ENCODE results near the gene DHRS11.
"Not testable (repeated sequence)": the region's sequence is repeated elsewhere in the genome, so short reads cannot be mapped to it uniquely, and the experiment has no call there.

DHRS11 gene

GRCh38 chr17:36593656-36594316 lies 2.1 kb downstream of the DHRS11 start:
- no peak for DNase-seq (ENCODE audit: low spot score)

- DNase-seq (ENCODE audit: low spot score) = no peak
These were observed 3.1 kb downstream of the DHRS11 start for GRCh38 chr17:36594626-36595401.

GRCh38 chr17:36597226-36597625 lies 5.5 kb downstream of the DHRS11 start:
- peak; percentile 62 for DNase-seq (ENCODE audit: low spot score)

GRCh38 chr17:36597866-36598777 lies 6.4 kb downstream of the DHRS11 start:
- no peak for DNase-seq (ENCODE audit: low spot score)

- no peak for DNase-seq (ENCODE audit: low spot score)
These were observed 7.3 kb downstream of the DHRS11 start for GRCh38 chr17:36598951-36599401.

GRCh38 chr17:36599546-36600250 lies 8.0 kb downstream of the DHRS11 start:
- DNase-seq (ENCODE audit: low spot score) = no peak

- peak; percentile 56 for DNase-seq (ENCODE audit: low spot score)
These were observed 8.8 kb downstream of the DHRS11 start for GRCh38 chr17:36600465-36600864.

GRCh38 chr17:36600936-36601302 lies 9.2 kb downstream of the DHRS11 start:
- no peak for DNase-seq (ENCODE audit: low spot score)

- DNase-seq (ENCODE audit: low spot score) = peak; percentile 90
These were observed 9.8 kb downstream of the DHRS11 start, which contains the start of gene MRM1 for GRCh38 chr17:36601303-36602029. MRM1 (plus strand) TSS chr17:36601583; CDS start chr17:36601811, 228 bp downstream.

GRCh38 chr17:36602030-36602748 lies 10.5 kb downstream of the DHRS11 start:
- DNase-seq (ENCODE audit: low spot score) = no peak

GRCh38 chr17:36602924-36603384 lies 11.3 kb downstream of the DHRS11 start:
- peak; percentile 72 for DNase-seq (ENCODE audit: low spot score)

GRCh38 chr17:36605028-36605427 lies 13.3 kb downstream of the DHRS11 start:
- DNase-seq (ENCODE audit: low spot score) = not testable (repeated sequence)

- no peak for DNase-seq (ENCODE audit: low spot score)
These were observed 16.6 kb downstream of the DHRS11 start for GRCh38 chr17:36608280-36608679.

- DNase-seq (ENCODE audit: low spot score) = peak; percentile 66
These were observed 17.3 kb downstream of the DHRS11 start for GRCh38 chr17:36608794-36609497.

GRCh38 chr17:36609498-36609862 lies 17.8 kb downstream of the DHRS11 start:
- no peak for DNase-seq (ENCODE audit: low spot score)

GRCh38 chr17:36610474-36610873 lies 18.8 kb downstream of the DHRS11 start:
- peak; percentile 76 for DNase-seq (ENCODE audit: low spot score)

GRCh38 chr17:36611345-36612072 lies 19.8 kb downstream of the DHRS11 start:
- DNase-seq (ENCODE audit: low spot score) = peak; percentile 77

GRCh38 chr17:36612323-36612722 lies 20.6 kb downstream of the DHRS11 start:
- DNase-seq (ENCODE audit: low spot score) = no peak

GRCh38 chr17:36613155-36613554 lies 21.5 kb downstream of the DHRS11 start:
- no peak for DNase-seq (ENCODE audit: low spot score)

All from hematopoietic multipotent progenitor cell treated with erythropoietin and hydrocortisone succinate and interleukin-3 and kit ligand, for 17 days (in vitro differentiated cells).